ENCODE measurements around the gene CLEC6A. TPM values are rescaled to one million over a fixed set of nuclear protein-coding genes. Genes with fewer than 3 reads are reported as not detected.

Gene CLEC6A
- total and polyA plus RNA-seq, 2 of the 8 experiments (the other 6 are each of a cell fraction or from before 2014, with no cell fraction given) = not detected

Small RNA genes lying within 50 kb of the gene (small RNA-seq; reads per million reads assigned to genes)
- not detected for gene RNU6-275P (ENCODE audit: insufficient read depth)

Other genes starting within 250 kb of the CLEC6A start
- 0.13 TPM in 1 of 2 replicates, not detected in the other for gene FAM90A1, start 228.3 kb upstream of the CLEC6A start, total RNA-seq (2021; fragmentation: NEBNext Ultra II Directional; extraction: Animal tissue kit (Norgen Biotek cat#: 25700))
- gene FAM90A1, start 228.3 kb upstream of the CLEC6A start, polyA plus RNA-seq (2011; rRNA removed) = 0.21 and 0.52 TPM in 2 replicates
- gene CLEC4D, start 57.5 kb downstream of the CLEC6A start, total RNA-seq (2021; fragmentation: NEBNext Ultra II Directional; extraction: Animal tissue kit (Norgen Biotek cat#: 25700)) = not detected in 2 replicates
- gene CLEC4D, start 57.5 kb downstream of the CLEC6A start, polyA plus RNA-seq (2011; rRNA removed) = 0.03 and 0.14 TPM in 2 replicates
- not detected in 2 replicates for gene CLEC4E, start 84.9 kb downstream of the CLEC6A start, total RNA-seq (2021; fragmentation: NEBNext Ultra II Directional; extraction: Animal tissue kit (Norgen Biotek cat#: 25700))
- gene CLEC4E, start 84.9 kb downstream of the CLEC6A start, polyA plus RNA-seq (2011; rRNA removed) = 0.03 TPM in 1 of 2 replicates, not detected in the other
- not detected in 2 replicates for gene AICDA, start 156.9 kb downstream of the CLEC6A start, total RNA-seq (2021; fragmentation: NEBNext Ultra II Directional; extraction: Animal tissue kit (Norgen Biotek cat#: 25700))
- not detected in 2 replicates for gene AICDA, start 156.9 kb downstream of the CLEC6A start, polyA plus RNA-seq (2011; rRNA removed)
- gene MFAP5, start 206.9 kb downstream of the CLEC6A start, total RNA-seq (2021; fragmentation: NEBNext Ultra II Directional; extraction: Animal tissue kit (Norgen Biotek cat#: 25700)) = 0.86 TPM in 1 of 2 replicates, not detected in the other
- gene MFAP5, start 206.9 kb downstream of the CLEC6A start, polyA plus RNA-seq (2011; rRNA removed) = 0.46 and 0.60 TPM in 2 replicates
- gene RIMKLB, start 242.0 kb downstream of the CLEC6A start, total RNA-seq (2021; fragmentation: NEBNext Ultra II Directional; extraction: Animal tissue kit (Norgen Biotek cat#: 25700)) = 75.7 and 78.2 TPM in 2 replicates
- 37.8 and 38.0 TPM in 2 replicates for gene RIMKLB, start 242.0 kb downstream of the CLEC6A start, polyA plus RNA-seq (2011; rRNA removed)

Measured in H1 (cell line).